CD4-positive, CD25-positive, alpha-beta regulatory T cell (primary cell): ENCODE results near the gene NTNG2. TPM values are rescaled to one million over a fixed set of nuclear protein-coding genes. Genes with fewer than 3 reads are reported as not detected.

Experiments
- ATAC-seq, 2 donors: fragments of 150-1000 bp; cut with Tn5 transposase; one replicate each; pipeline ENCODE4 v1.10.0; 2021; ENCODE audit warnings: low read depth in 2 of 2, moderate number of reproducible peaks in 2 of 2, moderate library complexity in 1 of 2
- DNase-seq, 3 donors: peaks; one replicate each; pipeline versions ENCODE4 v3.0.0 to v3.0.0-alpha.2; 2012 to 2022; ENCODE audit warnings: mixed read lengths in 1 of 3
- H3K27ac ChIP-seq: one replicate; pipeline ENCODE4 v1.7.0; 2013; ENCODE audit warnings: mild to moderate bottlenecking, low read length; ENCODE audit not compliant: insufficient read depth, poor library complexity, severe bottlenecking
- H3K27me3 ChIP-seq: one replicate; pipeline ENCODE4 v1.7.0; 2013; ENCODE audit warnings: low read length; ENCODE audit not compliant: control insufficient read depth, insufficient read depth
- H3K36me3 ChIP-seq: one replicate; pipeline ENCODE4 v1.7.0; 2013; ENCODE audit warnings: mild to moderate bottlenecking, low read length, moderate library complexity; ENCODE audit not compliant: control insufficient read depth, insufficient read depth
- H3K4me1 ChIP-seq: 2 replicates; pipeline ENCODE4 v1.7.0; 2013; ENCODE audit warnings: mild to moderate bottlenecking, low read length; ENCODE audit not compliant: insufficient read depth, control insufficient read depth, poor library complexity, severe bottlenecking
- H3K4me3 ChIP-seq: one replicate; pipeline ENCODE4 v1.7.0; 2013; ENCODE audit warnings: low read depth, mild to moderate bottlenecking, low read length, moderate library complexity
- H3K9me3 ChIP-seq, 2 experiments: 1 replicate in 1 of 2; 2 replicates in 1 of 2; pipeline ENCODE4 v1.7.0; 2013; ENCODE audit warnings: low read length in 2 of 2, mild to moderate bottlenecking in 1 of 2, moderate library complexity in 1 of 2; ENCODE audit not compliant: control insufficient read depth in 2 of 2
- H3K27ac Mint-ChIP-seq, 3 donors: one replicate each; pipeline ENCODE4 v1.8.0; 2020 to 2022; ENCODE audit warnings: mild to moderate bottlenecking in 3 of 3, mixed read lengths in 3 of 3, moderate library complexity in 2 of 3
- H3K27me3 Mint-ChIP-seq: one replicate; pipeline ENCODE4 v1.8.0; 2022; ENCODE audit warnings: mild to moderate bottlenecking, mixed read lengths
- H3K36me3 Mint-ChIP-seq: one replicate; pipeline ENCODE4 v1.8.0; 2020; ENCODE audit warnings: mixed read lengths
- H3K4me1 Mint-ChIP-seq, 4 donors: one replicate each; pipeline ENCODE4 v1.8.0; 2020 to 2022; ENCODE audit warnings: mixed read lengths in 4 of 4, mild to moderate bottlenecking in 1 of 4
- H3K4me3 Mint-ChIP-seq, 4 donors: one replicate each; pipeline ENCODE4 v1.8.0; 2020 to 2022; ENCODE audit warnings: mild to moderate bottlenecking in 4 of 4, mixed read lengths in 4 of 4, moderate library complexity in 3 of 4
- H3K9me3 Mint-ChIP-seq, 7 donors: one replicate each; pipeline ENCODE4 v1.8.0; 2020 to 2022; ENCODE audit warnings: mixed read lengths in 7 of 7, mild to moderate bottlenecking in 3 of 7, moderate library complexity in 2 of 7
- polyA plus RNA-seq, 4 donors: library from polyadenylated mRNA; unstranded; fragments of 300-500 nt; fragmentation: Illumina TruSeq; gene quantifications; one replicate each; pipeline ENCODE4 v1.2.3, GENCODE V29; 2021
- total RNA-seq: library from RNA; stranded (reverse); gene quantifications from one replicate; pipeline ENCODE4 v1.2.3, GENCODE V29; 2022

The NTNG2 gene
- total and polyA plus RNA-seq, 5 donors from 2014 or later: 0.50 to 14.7 (median 1.2) TPM

GRCh38 chr9:132187121-132187620 is 25.3 kb downstream of the NTNG2 start:
- H3K9me3 Mint-ChIP-seq: no peaks in the 10 kb centered on the region
- no peaks in the 10 kb centered on the region for H3K36me3 Mint-ChIP-seq

GRCh38 chr9:132190966-132191365 is 29.1 kb downstream of the NTNG2 start:
- H3K36me3 ChIP-seq: no peaks in the 10 kb centered on the region
- no peak for DNase-seq
- no peak overlapping the region for H3K27ac Mint-ChIP-seq
- peaks cover 0 to 1% (median 0%) of the 10 kb centered on the region in 7 donors for H3K9me3 Mint-ChIP-seq
- no peaks in the 10 kb centered on the region for H3K9me3 ChIP-seq
- H3K36me3 Mint-ChIP-seq: no peaks in the 10 kb centered on the region
- ATAC-seq: no peak
- H3K4me1 ChIP-seq: no peaks in the 10 kb centered on the region
- H3K27me3 Mint-ChIP-seq: peaks cover 15% of the 10 kb centered on the region
- no peaks in the 10 kb centered on the region for H3K4me1 Mint-ChIP-seq
- H3K27me3 ChIP-seq: no peaks in the 10 kb centered on the region
- no peak overlapping the region for H3K4me3 ChIP-seq
- H3K4me3 Mint-ChIP-seq: no peak overlapping the region
- no peak overlapping the region for H3K27ac ChIP-seq

More at GRCh38 chr9:132187121-132187620, 25.3 kb downstream of the NTNG2 start:
- H3K9me3 ChIP-seq: no peaks in the 10 kb centered on the region
- ATAC-seq: no peak
- H3K27ac ChIP-seq: no peak overlapping the region
- H3K36me3 ChIP-seq: no peaks in the 10 kb centered on the region
- H3K4me3 ChIP-seq: no peak overlapping the region
- Mint-ChIP-seq H3K27ac (no peak overlapping the region), H3K4me1 (no peaks in the 10 kb centered on the region), H3K4me3 (no peak overlapping the region), H3K27me3 (peaks cover 14% of the 10 kb centered on the region)
- DNase-seq: no peak
- no peaks in the 10 kb centered on the region for H3K4me1 ChIP-seq
- H3K27me3 ChIP-seq: no peaks in the 10 kb centered on the region

- Mint-ChIP-seq H3K4me1 (no peaks in the 10 kb centered on the region), H3K9me3 (peaks cover 0 to 1% (median 0%) of the 10 kb centered on the region in 7 donors), H3K27me3 (peaks cover 4% of the 10 kb centered on the region), H3K36me3 (no peaks in the 10 kb centered on the region), H3K27ac (no peak overlapping the region), H3K4me3 (no peak overlapping the region)
- ATAC-seq (no peak), DNase-seq (no peak)
- H3K36me3 ChIP-seq: no peaks in the 10 kb centered on the region
- H3K27ac ChIP-seq: no peak overlapping the region
- H3K9me3 ChIP-seq: no peaks in the 10 kb centered on the region
- no peaks in the 10 kb centered on the region for H3K4me1 ChIP-seq
- no peaks in the 10 kb centered on the region for H3K27me3 ChIP-seq
- H3K4me3 ChIP-seq: no peak overlapping the region
These were observed 30.9 kb downstream of the NTNG2 start for GRCh38 chr9:132192728-132193127.

GRCh38 chr9:132193227-132194124 is 31.6 kb downstream of the NTNG2 start:
- DNase-seq (no peak), ATAC-seq (no peak)
- H3K4me3 Mint-ChIP-seq: no peak overlapping the region
- H3K9me3 Mint-ChIP-seq: peaks cover 0 to 1% (median 0%) of the 10 kb centered on the region in 7 donors
- H3K27ac Mint-ChIP-seq: no peak overlapping the region
- H3K27ac ChIP-seq: no peak overlapping the region
- peaks cover 4% of the 10 kb centered on the region for H3K27me3 Mint-ChIP-seq
- H3K27me3 ChIP-seq: no peaks in the 10 kb centered on the region
- no peaks in the 10 kb centered on the region for H3K36me3 ChIP-seq
- H3K4me3 ChIP-seq: no peak overlapping the region
- H3K36me3 Mint-ChIP-seq: no peaks in the 10 kb centered on the region
- H3K9me3 ChIP-seq: no peaks in the 10 kb centered on the region
- no peaks in the 10 kb centered on the region for H3K4me1 ChIP-seq
- no peaks in the 10 kb centered on the region for H3K4me1 Mint-ChIP-seq

- peaks cover under 1% of the 10 kb centered on the region for H3K36me3 Mint-ChIP-seq
- H3K9me3 ChIP-seq: no peaks in the 10 kb centered on the region
- no peak overlapping the region for H3K27ac ChIP-seq
- H3K4me1 ChIP-seq: no peaks in the 10 kb centered on the region
- no peaks in the 10 kb centered on the region for H3K4me1 Mint-ChIP-seq
- peaks cover 4% of the 10 kb centered on the region for H3K27me3 Mint-ChIP-seq
- no peak overlapping the region for H3K4me3 ChIP-seq
- no peaks in the 10 kb centered on the region for H3K27me3 ChIP-seq
- H3K27ac Mint-ChIP-seq: no peak overlapping the region
- H3K4me3 Mint-ChIP-seq: no peak overlapping the region
- ATAC-seq (no peak), DNase-seq (no peak)
- H3K36me3 ChIP-seq: no peaks in the 10 kb centered on the region
- H3K9me3 Mint-ChIP-seq: peaks cover 0 to 1% (median 0%) of the 10 kb centered on the region in 7 donors
These were observed 32.6 kb downstream of the NTNG2 start for GRCh38 chr9:132194508-132194907.

GRCh38 chr9:132197315-132197714 is 35.5 kb downstream of the NTNG2 start:
- Histone ChIP-seq H3K4me1 (no peaks in the 10 kb centered on the region), H3K27me3 (no peaks in the 10 kb centered on the region), H3K27ac (no peak overlapping the region), H3K36me3 (no peaks in the 10 kb centered on the region), H3K4me3 (no peak overlapping the region), H3K9me3 (no peaks in the 10 kb centered on the region)
- Mint-ChIP-seq H3K27ac (no peak overlapping the region), H3K9me3 (peaks cover 0 to 1% (median 0%) of the 10 kb centered on the region in 7 donors), H3K4me3 (no peak overlapping the region), H3K4me1 (no peaks in the 10 kb centered on the region), H3K27me3 (peaks cover 4% of the 10 kb centered on the region), H3K36me3 (peaks cover 4% of the 10 kb centered on the region)
- ATAC-seq (no peak), DNase-seq (no peak)

- H3K4me1 ChIP-seq: no peaks in the 10 kb centered on the region
- no peak overlapping the region for H3K4me3 ChIP-seq
- no peaks in the 10 kb centered on the region for H3K4me1 Mint-ChIP-seq
- H3K27me3 ChIP-seq: no peaks in the 10 kb centered on the region
- H3K27ac ChIP-seq: no peak overlapping the region
- no peak overlapping the region for H3K4me3 Mint-ChIP-seq
- DNase-seq: no peak
- peaks cover 4% of the 10 kb centered on the region for H3K36me3 Mint-ChIP-seq
- H3K27ac Mint-ChIP-seq: no peak overlapping the region
- H3K27me3 Mint-ChIP-seq: peaks cover 8% of the 10 kb centered on the region
- H3K9me3 Mint-ChIP-seq: peaks cover 0 to 4% (median 0%) of the 10 kb centered on the region in 7 donors
- ATAC-seq: no peak
- H3K9me3 ChIP-seq: no peaks in the 10 kb centered on the region
- no peaks in the 10 kb centered on the region for H3K36me3 ChIP-seq
These were observed 36.1 kb downstream of the NTNG2 start for GRCh38 chr9:132197856-132198550.
